Measurements from ENCODE around the gene PRSS53.
A peak's percentile ranks its signal among the peaks of the same experiment; 100 is the strongest.

Gene PRSS53

GRCh38 chr16:31043352-31043751 lies 45.4 kb downstream of the PRSS53 start:
- no peak for DNase-seq (ENCODE audit: low read depth)

GRCh38 chr16:31042866-31043265 lies 45.9 kb downstream of the PRSS53 start:
- no peak for DNase-seq (ENCODE audit: low read depth)

GRCh38 chr16:31038993-31039392 lies 49.8 kb downstream of the PRSS53 start:
- DNase-seq (ENCODE audit: low read depth) = no peak

DNA sequence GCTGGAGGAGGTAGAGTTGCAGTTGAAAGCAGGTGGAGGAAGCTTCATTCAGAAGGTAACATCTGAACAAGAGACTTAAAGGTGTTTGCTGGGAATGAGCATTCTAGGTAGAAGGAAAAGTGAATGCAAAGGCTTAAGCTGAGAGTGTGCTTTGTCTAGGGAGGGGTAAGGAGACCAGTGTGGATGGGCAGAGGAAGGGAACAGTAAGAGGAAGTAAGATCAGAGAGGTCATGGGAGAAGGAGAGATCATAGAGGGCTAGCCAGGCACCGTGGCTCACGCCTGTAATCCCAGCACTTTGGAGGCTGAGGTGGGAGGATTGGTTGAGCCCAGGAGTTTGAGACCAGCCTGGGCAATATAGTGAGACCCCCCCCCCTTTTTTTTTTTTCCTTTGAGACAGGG lies 52.1 kb downstream of the PRSS53 start:
- no peak for DNase-seq (ENCODE audit: low read depth)

DNA sequence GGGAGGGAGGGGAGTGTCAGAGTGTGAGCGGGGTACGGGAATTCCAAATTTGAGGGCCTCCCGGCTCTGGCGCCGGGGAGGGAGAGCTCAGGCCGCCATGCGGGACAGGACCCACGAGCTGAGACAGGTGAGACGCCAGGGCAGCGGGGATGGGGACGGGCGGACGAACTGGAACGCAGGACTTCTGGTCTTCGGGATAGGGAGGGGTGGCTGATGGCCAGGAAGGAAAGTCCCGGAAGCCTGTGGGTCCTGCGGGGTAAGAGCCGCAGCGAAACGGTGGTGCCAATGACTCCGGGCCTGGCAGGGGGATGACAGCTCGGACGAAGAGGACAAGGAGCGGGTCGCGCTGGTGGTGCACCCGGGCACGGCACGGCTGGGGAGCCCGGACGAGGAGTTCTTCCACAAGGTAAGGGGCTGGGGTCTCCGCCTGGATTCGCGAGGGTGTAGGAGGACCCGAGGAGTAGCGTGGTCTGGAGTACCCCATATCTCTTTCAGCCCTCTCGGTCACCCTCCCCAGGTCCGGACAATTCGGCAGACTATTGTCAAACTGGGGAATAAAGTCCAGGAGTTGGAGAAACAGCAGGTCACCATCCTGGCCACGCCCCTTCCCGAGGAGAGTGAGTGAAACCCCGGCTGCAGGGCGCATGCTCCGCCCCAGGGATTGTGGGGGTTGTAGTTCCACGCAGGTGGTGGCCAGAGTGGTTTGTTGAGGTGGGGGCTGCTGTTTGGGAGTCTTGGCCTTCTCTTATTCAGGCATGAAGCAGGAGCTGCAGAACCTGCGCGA lies 54.8 kb downstream of the PRSS53 start:
- DNase-seq (ENCODE audit: low read depth) = peak; percentile 82
